Osteocyte (in vitro differentiated cells): Measurements from ENCODE around the gene PROSER1. TPM values are rescaled to one million over a fixed set of nuclear protein-coding genes. Genes with fewer than 3 reads are reported as not detected.
"Not testable (repeated sequence)": the region's sequence is repeated elsewhere in the genome, so short reads cannot be mapped to it uniquely, and the experiment has no call there.

Source experiments
- DNase-seq: peaks from one replicate; pipeline ENCODE4 v3.0.0; 2021; ENCODE audit warnings: mixed read lengths; ENCODE audit not compliant: unreplicated experiment; ENCODE audit errors: extremely low spot score
- H3K27ac Mint-ChIP-seq: one replicate; pipeline ENCODE4 v1.8.0; 2021; ENCODE audit warnings: mild to moderate bottlenecking, mixed read lengths; ENCODE audit not compliant: unreplicated experiment
- H3K27me3 Mint-ChIP-seq: one replicate; pipeline ENCODE4 v1.8.0; 2021; ENCODE audit warnings: mixed read lengths; ENCODE audit not compliant: unreplicated experiment
- H3K36me3 Mint-ChIP-seq: one replicate; pipeline ENCODE4 v1.8.0; 2021; ENCODE audit warnings: mixed read lengths; ENCODE audit not compliant: unreplicated experiment
- H3K4me1 Mint-ChIP-seq: one replicate; pipeline ENCODE4 v1.8.0; 2021; ENCODE audit warnings: mixed read lengths; ENCODE audit not compliant: unreplicated experiment
- H3K4me3 Mint-ChIP-seq: one replicate; pipeline ENCODE4 v1.8.0; 2021; ENCODE audit warnings: mild to moderate bottlenecking, moderate library complexity, mixed read lengths; ENCODE audit not compliant: unreplicated experiment
- H3K9me3 Mint-ChIP-seq: one replicate; pipeline ENCODE4 v1.8.0; 2021; ENCODE audit warnings: mixed read lengths; ENCODE audit not compliant: unreplicated experiment
- CTCF ChIP-seq: fragments of 200-600 bp; sonication (generic); IDR thresholded peaks from 2 replicates; pipeline ENCODE4 v1.5.0; 2021; ENCODE audit warnings: antibody characterized with exemption, mild to moderate bottlenecking, moderate library complexity
- total RNA-seq: library from RNA; stranded (reverse); gene quantifications from 2 replicates; pipeline ENCODE4 v1.2.1, GENCODE V29; 2021

PROSER1 gene
- total RNA-seq, 1 donor from 2014 or later: 31.7 TPM

DNA sequence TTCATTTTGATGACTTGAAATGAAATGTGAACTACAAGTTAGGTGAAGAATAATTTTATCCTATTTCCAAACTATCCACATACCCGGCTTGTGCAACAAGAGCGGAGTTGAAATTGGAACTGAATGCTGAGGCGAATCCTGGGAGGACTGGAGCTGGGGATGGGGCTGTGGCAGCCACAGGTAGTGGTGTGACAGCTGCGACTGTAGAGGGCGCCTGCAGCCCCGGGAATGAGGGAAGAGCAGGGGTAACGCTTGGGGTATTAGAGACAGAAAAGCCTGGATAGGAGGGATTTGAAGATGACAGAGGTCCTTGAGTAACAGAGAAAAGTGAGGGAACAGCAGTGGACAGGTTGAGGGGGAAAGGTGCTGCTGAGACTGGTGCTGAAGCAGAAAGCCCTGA lies 25.3 kb downstream of the PROSER1 start:
- Mint-ChIP-seq H3K4me3 (no peak overlapping the region), H3K36me3 (peaks cover 63% of the 10 kb centered on the region), H3K4me1 (no peaks in the 10 kb centered on the region), H3K9me3 (no peaks in the 10 kb centered on the region), H3K27me3 (no peaks in the 10 kb centered on the region), H3K27ac (no peak overlapping the region)
- TF ChIP-seq CTCF: peak; percentile 15
- DNase-seq: no peak

GRCh38 chr13:39006371-39007111 lies 31.3 kb downstream of the PROSER1 start:
- not testable (repeated sequence) for H3K27me3 Mint-ChIP-seq, H3K4me1 Mint-ChIP-seq, H3K27ac Mint-ChIP-seq, DNase-seq, H3K9me3 Mint-ChIP-seq
- Mint-ChIP-seq H3K4me3 (peak overlapping the region; percentile 45), H3K36me3 (peaks cover 23% of the 10 kb centered on the region)

- Mint-ChIP-seq H3K4me3 (no peak overlapping the region), H3K9me3 (no peaks in the 10 kb centered on the region), H3K27me3 (no peaks in the 10 kb centered on the region), H3K4me1 (no peaks in the 10 kb centered on the region), H3K36me3 (peaks cover 2% of the 10 kb centered on the region), H3K27ac (no peak overlapping the region)
- DNase-seq: no peak
- no peak for TF ChIP-seq CTCF
Measured at GRCh38 chr13:38998739-38999138, 39.1 kb downstream of the PROSER1 start.

DNA sequence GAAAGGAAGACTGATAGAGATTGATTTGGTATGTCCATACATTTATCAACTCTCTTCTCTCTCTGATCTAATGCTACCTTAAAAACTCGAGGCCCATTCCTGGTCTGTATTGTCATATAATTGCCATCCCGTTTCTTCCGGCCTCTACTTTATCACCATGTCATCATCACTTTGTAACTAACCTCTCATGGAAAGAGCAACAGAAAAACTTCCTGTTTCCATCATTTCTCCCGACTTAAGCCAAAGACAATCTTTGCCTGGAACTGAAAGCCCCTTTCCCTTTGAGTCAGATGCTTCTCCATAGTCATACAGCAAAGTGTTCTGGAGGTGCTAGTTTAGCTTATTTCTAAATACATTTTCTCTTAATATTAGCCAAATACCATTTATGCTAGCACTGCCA lies 44.5 kb downstream of the PROSER1 start:
- H3K27ac Mint-ChIP-seq: no peak overlapping the region

DNA sequence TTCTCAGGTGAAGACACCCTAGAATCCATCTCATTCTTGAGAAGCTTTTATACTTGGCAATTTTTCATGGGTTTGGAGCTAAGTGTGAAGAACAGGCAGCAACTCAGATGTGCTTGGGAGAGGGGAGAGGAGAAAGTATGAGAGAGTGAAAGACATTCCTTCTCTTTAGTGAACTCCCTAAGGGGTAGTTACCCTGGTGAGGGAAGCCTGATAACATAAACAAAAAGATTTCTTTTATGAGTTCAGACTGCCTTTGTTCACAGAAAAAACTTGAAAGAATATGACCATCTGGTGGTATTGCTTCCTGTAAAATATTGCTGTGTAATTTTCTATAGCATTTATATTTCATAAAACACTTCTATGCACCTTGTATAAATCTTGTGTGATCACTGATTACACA lies 47.2 kb downstream of the PROSER1 start, which contains the start of gene STOML3:
STOML3 (minus strand) TSS at position 139 of the 400 bp plus-strand sequence; CDS start at position 29, 110 bp downstream.
- Mint-ChIP-seq H3K27me3 (peaks cover 18% of the 10 kb centered on the region), H3K9me3 (no peaks in the 10 kb centered on the region), H3K4me1 (peaks cover 4% of the 10 kb centered on the region), H3K27ac (no peak within 1 kb of the TSS), H3K36me3 (no peaks in the 10 kb centered on the region), H3K4me3 (no peak within 1 kb of the TSS)
- TF ChIP-seq CTCF: no peak
- DNase-seq: no peak

More for the DNA sequence above, 44.5 kb downstream of the PROSER1 start:
- no peaks in the 10 kb centered on the region for H3K9me3 Mint-ChIP-seq
- H3K36me3 Mint-ChIP-seq: no peaks in the 10 kb centered on the region
- H3K4me3 Mint-ChIP-seq: no peak overlapping the region
- peaks cover 4% of the 10 kb centered on the region for H3K4me1 Mint-ChIP-seq
- no peak for DNase-seq
- no peak for TF ChIP-seq CTCF
- peaks cover 14% of the 10 kb centered on the region for H3K27me3 Mint-ChIP-seq
